Measurements from ENCODE around the gene FBXW8.

FBXW8 gene

DNA sequence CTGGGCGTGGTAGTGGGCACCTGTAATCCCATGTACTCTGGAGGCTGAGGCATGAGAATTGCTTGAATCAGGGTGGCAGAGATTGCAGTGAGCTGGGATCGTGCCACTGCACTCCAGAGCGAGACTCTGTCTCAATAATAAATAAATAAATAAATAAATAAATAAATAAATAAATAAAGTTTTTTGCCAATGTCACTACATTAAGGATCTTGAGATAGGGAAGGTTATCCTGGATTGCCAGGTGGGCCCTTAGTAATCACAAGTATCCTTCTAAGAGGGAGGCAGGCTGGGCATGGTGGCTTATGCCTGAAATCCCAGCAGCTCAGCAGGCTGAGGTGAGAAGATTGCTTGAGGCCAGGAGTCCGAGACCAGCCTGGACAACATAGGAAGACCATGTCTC, 4.5 kb upstream of the FBXW8 start:
- no peak for TF ChIP-seq SNAI2 (CRISPR knock-in tag; IDR thresholded peaks at IDR 0.05)
- no peak for TF ChIP-seq TCF4 (CRISPR knock-in tag; IDR thresholded peaks at IDR 0.05; ENCODE audit: borderline replicate concordance)
- TF ChIP-seq CSRNP3 (CRISPR knock-in tag; IDR thresholded peaks at IDR 0.05) = no peak
- TF ChIP-seq BACH2 (CRISPR knock-in tag; IDR thresholded peaks at IDR 0.05; ENCODE audit: borderline replicate concordance) = no peak
- TF ChIP-seq RARB (CRISPR knock-in tag; IDR thresholded peaks at IDR 0.05) = no peak
- no peak for ATAC-seq

- TF ChIP-seq RARB (CRISPR knock-in tag; IDR thresholded peaks at IDR 0.05) (no peak), CSDC2 (CRISPR knock-in tag; IDR thresholded peaks at IDR 0.05) (no peak), BACH2 (CRISPR knock-in tag; IDR thresholded peaks at IDR 0.05; ENCODE audit: borderline replicate concordance) (no peak), ZFP3 (CRISPR knock-in tag; IDR thresholded peaks at IDR 0.05) (no peak), ARNTL (CRISPR knock-in tag; IDR thresholded peaks at IDR 0.05; ENCODE audit: borderline replicate concordance, low read depth) (no peak), POU6F1 (CRISPR knock-in tag; IDR thresholded peaks at IDR 0.05; ENCODE audit: borderline replicate concordance, low read depth) (no peak), OSR1 (CRISPR knock-in tag; IDR thresholded peaks at IDR 0.05) (no peak), ESRRG (CRISPR knock-in tag; IDR thresholded peaks at IDR 0.05) (no peak), ZNF70 (CRISPR knock-in tag; IDR thresholded peaks at IDR 0.05) (no peak), ZNF8 (CRISPR knock-in tag; IDR thresholded peaks at IDR 0.05) (no peak), SNAI2 (CRISPR knock-in tag; IDR thresholded peaks at IDR 0.05) (no peak), ZNF565 (CRISPR knock-in tag; conservative IDR thresholded peaks at IDR 0.05; ENCODE audit: low read depth) (no peak), TOX (CRISPR knock-in tag; IDR thresholded peaks at IDR 0.05; ENCODE audit: borderline replicate concordance) (no peak), GLIS3 (CRISPR knock-in tag; IDR thresholded peaks at IDR 0.05) (no peak), CSRNP3 (CRISPR knock-in tag; IDR thresholded peaks at IDR 0.05) (no peak), ISL1 (CRISPR knock-in tag; IDR thresholded peaks at IDR 0.05) (no peak), ZFP30 (CRISPR knock-in tag; IDR thresholded peaks at IDR 0.05) (no peak), TCF4 (CRISPR knock-in tag; IDR thresholded peaks at IDR 0.05; ENCODE audit: borderline replicate concordance) (no peak)
- TF ChIP-seq, protein P1, sequence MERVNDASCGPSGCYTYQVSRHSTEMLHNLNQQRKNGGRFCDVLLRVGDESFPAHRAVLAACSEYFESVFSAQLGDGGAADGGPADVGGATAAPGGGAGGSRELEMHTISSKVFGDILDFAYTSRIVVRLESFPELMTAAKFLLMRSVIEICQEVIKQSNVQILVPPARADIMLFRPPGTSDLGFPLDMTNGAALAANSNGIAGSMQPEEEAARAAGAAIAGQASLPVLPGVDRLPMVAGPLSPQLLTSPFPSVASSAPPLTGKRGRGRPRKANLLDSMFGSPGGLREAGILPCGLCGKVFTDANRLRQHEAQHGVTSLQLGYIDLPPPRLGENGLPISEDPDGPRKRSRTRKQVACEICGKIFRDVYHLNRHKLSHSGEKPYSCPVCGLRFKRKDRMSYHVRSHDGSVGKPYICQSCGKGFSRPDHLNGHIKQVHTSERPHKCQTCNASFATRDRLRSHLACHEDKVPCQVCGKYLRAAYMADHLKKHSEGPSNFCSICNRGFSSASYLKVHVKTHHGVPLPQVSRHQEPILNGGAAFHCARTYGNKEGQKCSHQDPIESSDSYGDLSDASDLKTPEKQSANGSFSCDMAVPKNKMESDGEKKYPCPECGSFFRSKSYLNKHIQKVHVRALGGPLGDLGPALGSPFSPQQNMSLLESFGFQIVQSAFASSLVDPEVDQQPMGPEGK (CRISPR knock-in tag; IDR thresholded peaks at IDR 0.05; ENCODE audit: borderline replicate concordance) = no peak
- TF ChIP-seq, protein P2, sequence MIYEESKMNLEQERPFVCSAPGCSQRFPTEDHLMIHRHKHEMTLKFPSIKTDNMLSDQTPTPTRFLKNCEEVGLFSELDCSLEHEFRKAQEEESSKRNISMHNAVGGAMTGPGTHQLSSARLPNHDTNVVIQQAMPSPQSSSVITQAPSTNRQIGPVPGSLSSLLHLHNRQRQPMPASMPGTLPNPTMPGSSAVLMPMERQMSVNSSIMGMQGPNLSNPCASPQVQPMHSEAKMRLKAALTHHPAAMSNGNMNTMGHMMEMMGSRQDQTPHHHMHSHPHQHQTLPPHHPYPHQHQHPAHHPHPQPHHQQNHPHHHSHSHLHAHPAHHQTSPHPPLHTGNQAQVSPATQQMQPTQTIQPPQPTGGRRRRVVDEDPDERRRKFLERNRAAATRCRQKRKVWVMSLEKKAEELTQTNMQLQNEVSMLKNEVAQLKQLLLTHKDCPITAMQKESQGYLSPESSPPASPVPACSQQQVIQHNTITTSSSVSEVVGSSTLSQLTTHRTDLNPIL (CRISPR knock-in tag; IDR thresholded peaks at IDR 0.05; ENCODE audit: low read depth) = no peak
- no peak for ATAC-seq
Measured at GRCh38 chr12:116910280-116910644, 488 bp upstream of the FBXW8 start.

GRCh38 chr12:116915326-116915725, 4.6 kb downstream of the FBXW8 start:
- no peak for ATAC-seq
- no peak for TF ChIP-seq CSRNP3 (CRISPR knock-in tag; IDR thresholded peaks at IDR 0.05)
- no peak for TF ChIP-seq POU6F1 (CRISPR knock-in tag; IDR thresholded peaks at IDR 0.05; ENCODE audit: borderline replicate concordance, low read depth)
- TF ChIP-seq SNAI2 (CRISPR knock-in tag; IDR thresholded peaks at IDR 0.05) = no peak
- no peak for TF ChIP-seq ZNF565 (CRISPR knock-in tag; conservative IDR thresholded peaks at IDR 0.05; ENCODE audit: low read depth)
- TF ChIP-seq TCF4 (CRISPR knock-in tag; IDR thresholded peaks at IDR 0.05; ENCODE audit: borderline replicate concordance) = no peak
- TF ChIP-seq PPARA (CRISPR knock-in tag; IDR thresholded peaks at IDR 0.05; ENCODE audit: borderline replicate concordance) = no peak
- TF ChIP-seq RARB (CRISPR knock-in tag; IDR thresholded peaks at IDR 0.05) = no peak
- TF ChIP-seq OSR1 (CRISPR knock-in tag; IDR thresholded peaks at IDR 0.05) = no peak
- TF ChIP-seq, protein P1 (CRISPR knock-in tag; IDR thresholded peaks at IDR 0.05; ENCODE audit: borderline replicate concordance) = no peak
- no peak for TF ChIP-seq ZNF8 (CRISPR knock-in tag; IDR thresholded peaks at IDR 0.05)
- TF ChIP-seq CSDC2 (CRISPR knock-in tag; IDR thresholded peaks at IDR 0.05) = no peak
- TF ChIP-seq ESRRG (CRISPR knock-in tag; IDR thresholded peaks at IDR 0.05) = no peak
- no peak for TF ChIP-seq BACH2 (CRISPR knock-in tag; IDR thresholded peaks at IDR 0.05; ENCODE audit: borderline replicate concordance)
- TF ChIP-seq ZNF70 (CRISPR knock-in tag; IDR thresholded peaks at IDR 0.05) = no peak
